HG02885 (cell line): Measurements from ENCODE around the gene VIT.

Experiments
- ATAC-seq: cut with Tn5 transposase; IDR thresholded peaks from one replicate; pipeline ENCODE4 v1.9.1; 2021; ENCODE audit warnings: mild to moderate bottlenecking; ENCODE audit not compliant: unreplicated experiment, poor library complexity

VIT gene

GRCh38 chr2:36707050-36707449 lies 10.5 kb downstream of the VIT start:
- ATAC-seq, result no peak

GRCh38 chr2:36708041-36708741 lies 11.7 kb downstream of the VIT start:
- no peak for ATAC-seq

GRCh38 chr2:36710858-36711515 lies 14.5 kb downstream of the VIT start:
- no peak for ATAC-seq

- ATAC-seq, result no peak
These were observed 15.3 kb downstream of the VIT start for GRCh38 chr2:36711741-36712314.

DNA sequence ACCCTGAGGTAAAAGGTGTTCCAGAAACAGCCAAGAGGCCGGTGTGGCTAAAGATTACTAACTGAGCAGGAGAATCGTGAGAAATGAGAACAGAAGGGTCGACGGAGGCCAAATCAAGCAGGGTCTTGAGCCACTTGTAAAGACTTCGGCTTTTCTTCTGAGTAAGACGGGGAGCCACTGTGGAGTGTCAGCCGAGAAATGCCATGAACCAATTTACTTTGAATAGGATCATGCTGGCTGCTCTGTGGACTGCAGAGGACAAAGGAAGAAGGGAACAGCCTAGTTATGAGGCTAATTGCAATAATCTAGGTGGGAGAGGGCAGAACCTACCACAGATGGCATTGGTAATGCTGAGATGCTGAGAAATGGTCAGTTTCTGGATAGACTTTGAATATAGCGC lies 16.8 kb downstream of the VIT start:
- ATAC-seq, result no peak

GRCh38 chr2:36716111-36716510 lies 19.6 kb downstream of the VIT start:
- ATAC-seq, result no peak

DNA sequence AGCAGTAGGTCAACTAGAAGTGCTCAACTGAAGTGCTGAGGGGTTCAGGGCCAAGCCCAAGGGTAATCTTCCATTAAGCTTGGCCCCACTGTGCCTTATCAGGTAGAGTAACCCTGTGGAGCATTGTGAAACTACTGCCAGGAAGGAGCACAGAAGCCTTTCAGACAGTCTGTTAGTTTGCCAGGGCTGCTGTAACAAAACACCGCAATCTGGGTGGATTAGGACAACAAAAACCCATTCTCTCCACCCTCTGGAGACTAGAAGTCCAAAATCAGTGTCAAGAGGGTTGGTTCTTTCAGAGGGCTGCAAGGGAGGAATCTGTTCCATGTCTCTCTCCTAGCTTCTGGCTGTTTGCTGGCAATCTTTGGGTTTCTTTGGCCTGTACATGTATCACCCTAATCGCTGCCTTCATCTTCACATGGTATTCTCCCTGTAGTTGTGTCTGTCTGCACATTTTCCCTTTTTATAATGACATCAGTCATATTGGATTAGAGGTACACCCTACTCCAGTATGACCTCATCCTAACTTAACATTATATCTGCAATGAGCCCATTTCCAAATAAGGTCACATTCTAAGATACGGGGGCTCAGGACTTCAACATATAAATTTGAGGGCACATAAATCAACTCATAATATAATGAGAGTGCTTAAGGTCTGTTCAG lies 21.2 kb downstream of the VIT start:
- ATAC-seq, result no peak

DNA sequence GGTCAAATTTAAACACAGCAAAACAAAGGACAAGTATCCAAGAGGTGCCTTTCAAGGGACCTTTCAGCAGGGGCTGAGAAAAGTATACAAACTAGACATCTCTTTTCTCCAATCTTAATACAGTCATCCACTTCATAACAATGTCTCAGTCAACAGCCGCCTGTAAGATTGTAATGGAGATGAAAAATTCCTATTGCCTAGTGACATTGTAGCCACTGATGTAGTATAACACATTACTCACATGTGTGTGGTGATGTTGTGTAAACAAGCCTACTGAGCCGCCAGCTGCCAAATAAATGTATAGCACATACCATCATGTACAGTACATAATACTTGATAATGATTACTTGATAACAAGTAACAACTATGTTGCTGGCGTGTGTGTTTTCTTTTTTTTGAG lies 31.0 kb downstream of the VIT start:
- ATAC-seq, result no peak

- no peak for ATAC-seq
These were observed 32.6 kb downstream of the VIT start for GRCh38 chr2:36729067-36729466.

- ATAC-seq, result no peak
These were observed 35.6 kb downstream of the VIT start for GRCh38 chr2:36731941-36732672.

- ATAC-seq, result no peak
These were observed 36.1 kb downstream of the VIT start for GRCh38 chr2:36732673-36733036.

DNA sequence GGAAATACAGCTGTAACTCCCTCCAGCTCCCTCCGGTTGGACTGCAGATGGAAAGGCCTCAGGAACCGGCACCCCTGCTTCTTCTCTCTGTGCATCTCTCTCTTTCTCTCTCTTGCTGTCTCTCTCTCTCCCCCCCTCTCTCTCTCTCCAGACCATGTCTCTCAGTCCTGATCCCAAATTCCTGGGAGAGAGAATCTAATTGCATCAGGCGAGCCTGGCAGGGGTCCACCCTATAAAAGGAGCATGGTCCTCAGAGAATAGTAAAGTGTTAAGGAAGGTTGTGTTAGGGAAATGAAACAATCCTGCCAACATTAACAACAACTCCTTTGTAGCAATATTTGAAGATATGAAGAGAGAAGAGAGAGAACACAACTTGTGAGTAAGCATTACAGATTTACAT lies 36.7 kb downstream of the VIT start:
- ATAC-seq, result no peak

GRCh38 chr2:36734304-36734703 lies 37.8 kb downstream of the VIT start:
- ATAC-seq, result no peak

GRCh38 chr2:36737131-36737750 lies 40.7 kb downstream of the VIT start:
- no peak for ATAC-seq

GRCh38 chr2:36740061-36740460 lies 43.6 kb downstream of the VIT start:
- ATAC-seq, result no peak

- ATAC-seq, result no peak
These were observed 44.8 kb downstream of the VIT start for GRCh38 chr2:36741188-36741837.

- no peak for ATAC-seq
These were observed 47.4 kb downstream of the VIT start for GRCh38 chr2:36743954-36744353.

DNA sequence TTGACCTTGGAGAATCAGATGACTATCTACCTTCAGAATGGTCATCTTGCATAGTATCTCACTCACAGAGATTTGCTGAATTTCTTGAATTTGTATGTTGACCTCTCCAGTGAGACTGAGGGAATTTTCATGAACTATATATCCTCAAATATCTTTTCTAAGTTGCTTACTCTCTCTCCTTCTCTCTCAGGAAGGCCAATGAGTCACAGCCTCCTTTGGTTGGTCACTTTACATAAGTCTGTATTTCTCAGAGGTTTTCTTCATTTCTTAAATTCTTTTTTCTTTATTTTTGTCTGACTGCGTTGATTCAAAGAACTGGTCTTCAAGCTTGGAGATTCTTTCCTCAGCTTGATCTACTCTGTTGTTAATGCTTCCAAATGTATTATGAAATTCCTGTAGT lies 51.7 kb downstream of the VIT start:
- ATAC-seq, result no peak

GRCh38 chr2:36750101-36750500 lies 53.6 kb downstream of the VIT start:
- no peak for ATAC-seq

DNA sequence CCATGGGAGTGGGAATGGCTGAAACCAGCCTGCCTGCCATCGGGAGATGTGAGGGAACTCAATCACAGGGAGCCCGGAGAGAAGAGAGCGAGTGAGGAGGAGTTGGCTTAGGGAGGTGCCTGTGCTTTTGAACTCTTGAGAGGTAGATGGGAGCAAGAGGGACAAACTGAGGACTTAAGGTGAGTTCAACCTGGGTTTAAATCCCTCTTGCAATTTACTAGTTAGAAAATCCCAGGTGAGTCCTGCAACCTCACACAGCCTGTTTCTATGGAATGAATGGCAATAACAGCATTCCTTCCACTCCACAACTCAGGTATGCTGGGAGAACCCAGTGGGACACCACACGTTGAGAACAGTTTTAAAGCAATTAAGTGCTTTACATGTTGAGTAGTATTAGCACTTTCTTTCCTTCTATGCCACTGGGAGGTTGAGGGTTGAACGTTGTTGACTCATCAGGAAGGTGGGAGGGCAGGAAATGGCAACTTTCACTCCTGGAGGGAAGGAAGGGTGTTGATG lies 57.3 kb downstream of the VIT start:
- no peak for ATAC-seq
